ENCODE data around the gene AKAP11.
"Not testable (repeated sequence)": the region's sequence is repeated elsewhere in the genome, so short reads cannot be mapped to it uniquely, and the experiment has no call there.

AKAP11 gene, protein sequence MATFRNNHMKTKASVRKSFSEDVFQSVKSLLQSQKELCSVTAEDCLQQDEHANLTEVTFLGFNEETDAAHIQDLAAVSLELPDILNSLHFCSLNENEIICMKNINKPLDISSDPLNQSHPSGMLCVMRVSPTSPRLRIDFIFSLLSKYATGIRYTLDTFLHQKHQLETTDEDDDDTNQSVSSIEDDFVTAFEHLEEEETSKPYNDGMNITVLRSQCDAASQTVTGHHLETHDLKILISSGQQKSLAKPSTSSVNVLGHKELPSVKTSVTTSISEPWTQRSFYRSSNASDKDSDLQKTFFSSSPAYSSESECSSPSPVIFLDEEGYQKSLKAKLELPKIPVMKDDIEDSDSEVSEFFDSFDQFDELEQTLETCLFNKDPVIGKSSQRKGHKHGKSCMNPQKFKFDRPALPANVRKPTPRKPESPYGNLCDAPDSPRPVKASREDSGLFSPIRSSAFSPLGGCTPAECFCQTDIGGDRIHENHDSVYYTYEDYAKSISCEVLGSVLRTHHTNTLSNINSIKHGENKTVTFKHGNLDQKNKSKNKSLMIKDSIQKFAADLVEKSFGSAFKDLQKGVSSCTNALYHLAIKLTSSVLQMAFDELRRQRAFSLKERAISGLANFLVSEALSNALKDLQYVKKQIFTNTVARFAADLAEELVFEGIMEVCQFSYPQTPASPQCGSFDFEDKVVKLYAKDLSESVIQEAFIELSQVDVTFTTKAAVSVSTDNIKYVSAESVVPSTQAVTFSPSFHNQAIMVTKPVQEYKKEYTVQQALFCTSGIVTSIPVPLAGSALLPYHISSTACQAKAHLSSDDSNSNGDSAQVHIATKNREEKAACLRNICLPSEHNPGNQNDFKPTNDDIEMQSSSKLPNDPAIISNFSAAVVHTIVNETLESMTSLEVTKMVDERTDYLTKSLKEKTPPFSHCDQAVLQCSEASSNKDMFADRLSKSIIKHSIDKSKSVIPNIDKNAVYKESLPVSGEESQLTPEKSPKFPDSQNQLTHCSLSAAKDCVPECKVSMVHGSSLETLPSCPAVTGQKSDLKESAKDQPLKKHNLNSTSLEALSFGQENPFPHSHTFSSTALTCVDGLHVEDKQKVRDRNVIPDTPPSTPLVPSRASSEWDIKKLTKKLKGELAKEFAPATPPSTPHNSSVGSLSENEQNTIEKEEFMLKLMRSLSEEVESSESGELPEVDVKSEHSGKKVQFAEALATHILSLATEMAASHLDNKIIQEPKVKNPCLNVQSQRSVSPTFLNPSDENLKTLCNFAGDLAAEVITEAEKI (N-terminal part only)

DNA sequence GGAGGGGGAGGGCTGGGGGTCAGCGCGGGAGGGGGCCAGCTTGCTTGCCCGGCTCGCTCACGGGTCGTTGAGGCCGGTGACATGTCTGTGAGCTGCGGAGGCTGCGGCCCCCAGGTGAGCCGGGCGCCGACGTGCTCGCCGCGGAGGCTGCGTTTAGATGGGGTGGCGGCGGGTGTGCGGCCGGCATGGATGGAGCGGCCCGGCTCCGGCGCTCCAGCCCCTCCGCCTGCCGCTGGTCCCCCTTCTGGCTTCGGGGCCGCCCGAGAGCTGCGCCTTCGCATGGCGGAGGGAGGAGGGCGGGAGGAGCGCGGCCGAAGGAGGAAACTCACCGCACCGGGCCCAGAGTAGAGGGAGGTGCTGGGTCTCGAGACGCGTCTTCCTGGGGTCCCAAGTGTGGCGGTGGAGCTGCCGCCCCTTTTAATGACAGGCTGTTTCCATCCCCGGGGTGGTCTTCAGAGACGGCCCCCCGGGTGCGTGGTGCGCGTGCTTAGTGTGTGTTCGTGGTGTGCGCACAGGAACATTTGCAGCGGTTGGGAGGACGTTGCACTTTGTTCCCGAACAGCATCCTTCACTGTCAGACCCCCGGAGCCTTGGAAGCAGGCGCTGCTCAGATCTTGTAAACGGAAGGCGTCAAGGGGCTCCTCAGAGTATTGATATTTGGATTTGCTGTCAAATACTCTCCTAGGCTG, at the start of gene AKAP11:
AKAP11 (plus strand) TSS at position 38 of the 689 bp plus-strand sequence. CDS start 14,197 bp downstream, outside the sequence.
- DNase-seq (ENCODE audit: low spot score), result peak; percentile 26

DNA sequence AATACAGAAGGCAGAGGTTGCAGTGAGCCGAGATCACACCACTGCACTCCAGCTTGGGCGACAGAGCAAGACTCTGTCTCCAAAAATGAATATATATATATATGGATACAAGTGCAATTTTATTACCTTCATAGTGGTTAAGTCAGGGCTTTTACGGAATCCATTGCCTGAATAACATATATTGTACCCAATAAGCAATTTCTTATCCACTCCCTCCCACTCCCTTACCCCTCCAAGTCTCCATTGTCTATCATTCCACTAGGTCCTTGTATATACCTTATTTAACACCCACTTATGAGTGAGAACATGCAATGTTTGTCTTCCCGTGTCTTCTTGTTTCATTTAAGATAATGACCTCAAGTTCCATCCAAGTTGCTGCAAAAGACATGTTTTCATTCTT, 48.3 kb upstream of the AKAP11 start:
- DNase-seq (ENCODE audit: low spot score), result no peak

DNA sequence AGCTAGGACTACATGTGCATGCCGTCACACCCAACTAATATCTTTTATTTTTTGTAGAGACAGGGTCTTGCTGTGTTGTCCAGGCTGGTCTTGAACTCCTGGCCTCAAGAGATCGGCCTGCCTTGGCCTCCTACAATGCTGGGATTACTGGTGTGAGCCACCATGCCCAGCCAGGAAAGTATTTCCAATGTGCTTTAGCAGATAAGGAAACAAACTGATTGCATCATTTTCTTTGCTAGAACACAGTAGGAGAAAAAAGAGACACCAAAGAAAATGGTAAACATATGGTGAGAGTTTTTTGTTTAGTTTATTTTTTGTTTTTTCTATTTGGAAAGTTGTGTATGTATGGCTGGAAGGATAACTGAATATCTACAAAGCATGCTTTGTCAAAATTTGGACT, 46.9 kb upstream of the AKAP11 start:
- no peak for DNase-seq (ENCODE audit: low spot score)

DNA sequence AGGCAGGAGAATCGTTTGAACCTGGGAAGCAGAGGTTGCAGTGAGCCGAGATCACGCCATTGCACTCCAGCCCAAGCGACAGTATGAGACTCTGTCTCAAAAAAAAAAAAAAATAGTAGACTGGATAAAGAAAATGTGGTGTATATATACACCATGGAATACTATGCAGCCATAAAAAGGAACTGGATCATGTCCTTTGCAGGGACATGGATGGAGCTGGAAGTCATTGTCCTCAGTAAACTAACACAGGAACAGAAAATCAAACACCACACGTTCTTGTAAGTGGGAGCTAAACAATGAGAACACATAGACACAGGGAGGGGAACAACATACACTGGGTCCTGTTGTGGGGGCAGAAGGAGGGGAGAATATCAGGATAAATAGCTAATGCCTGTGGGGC, 45.2 kb upstream of the AKAP11 start:
- DNase-seq (ENCODE audit: low spot score), result not testable (repeated sequence)

DNA sequence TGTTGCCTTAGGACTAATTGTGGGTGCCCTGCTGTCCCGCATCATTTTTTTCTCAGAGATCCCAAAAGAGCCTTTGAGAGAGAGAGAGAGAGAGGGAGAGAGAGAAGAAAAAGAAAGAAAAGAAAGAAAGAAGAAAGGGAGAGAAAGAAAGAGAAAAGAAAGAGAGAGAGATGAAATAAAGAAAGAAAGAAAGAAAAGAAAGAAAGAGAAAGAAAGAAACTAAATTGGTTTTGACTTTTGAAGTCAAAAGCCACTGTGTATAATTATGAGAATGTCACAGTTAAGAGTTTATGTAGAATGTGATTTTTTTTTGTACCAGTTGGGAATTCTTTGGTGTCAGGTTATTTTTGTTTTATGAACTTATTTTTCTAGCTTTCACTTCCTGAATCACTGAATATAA, 43.4 kb upstream of the AKAP11 start:
- no peak for DNase-seq (ENCODE audit: low spot score)

DNA sequence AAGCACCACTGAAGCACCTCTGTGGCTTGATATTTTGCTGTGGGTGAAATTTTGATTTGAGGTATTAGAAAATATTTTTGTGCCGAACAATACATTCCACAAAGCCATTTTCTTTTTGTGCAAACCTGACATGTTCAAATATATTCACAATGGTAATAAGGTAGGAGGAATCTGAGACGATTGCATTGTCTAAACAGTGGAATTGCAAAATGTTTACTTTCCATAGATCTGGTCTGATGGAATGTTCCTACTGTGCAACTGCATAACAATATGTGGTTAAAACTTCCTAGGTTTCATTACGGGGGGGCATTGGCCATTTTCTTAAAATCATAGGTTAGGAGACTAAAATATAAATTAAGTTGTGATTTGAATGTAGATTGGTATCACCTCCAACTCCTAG, 42.7 kb upstream of the AKAP11 start:
- no peak for DNase-seq (ENCODE audit: low spot score)

DNA sequence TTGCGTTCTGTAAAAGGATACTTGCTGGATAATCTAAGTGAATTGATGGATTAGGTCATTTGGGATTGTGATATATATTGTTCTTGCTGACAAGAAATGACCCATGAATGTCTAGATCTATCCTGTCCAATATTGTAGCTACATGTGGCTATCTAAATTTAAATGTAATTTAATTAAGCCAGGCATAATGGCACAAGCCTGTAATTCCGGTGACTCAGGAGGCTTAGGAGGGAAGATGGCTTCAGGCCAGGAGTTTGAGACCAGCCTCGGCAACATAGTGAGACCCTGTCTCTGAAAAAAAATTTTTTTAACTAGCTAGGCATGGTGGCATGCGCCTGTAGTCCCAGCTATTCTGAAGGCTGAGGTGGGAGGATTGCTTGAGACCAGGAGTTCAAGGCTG, 39.3 kb upstream of the AKAP11 start:
- no peak for DNase-seq (ENCODE audit: low spot score)

DNA sequence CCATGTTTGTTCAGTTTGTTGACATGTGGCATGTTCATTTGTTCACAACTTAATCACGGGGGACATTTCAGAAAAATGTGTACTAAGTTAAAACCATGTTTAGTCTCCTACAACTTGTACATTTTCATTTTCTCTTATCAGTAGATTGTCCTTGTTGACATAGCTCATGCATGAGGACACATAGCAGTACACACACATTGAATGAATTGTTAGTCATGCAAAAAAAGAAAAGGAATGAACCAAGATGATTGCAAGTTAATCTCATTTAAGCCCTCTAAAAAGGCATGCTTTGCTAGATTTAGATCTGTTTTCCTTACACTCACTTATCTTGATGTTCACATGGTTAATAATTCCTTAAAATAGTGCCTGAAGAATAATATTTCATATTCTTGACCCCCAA, 38.2 kb upstream of the AKAP11 start:
- no peak for DNase-seq (ENCODE audit: low spot score)

DNA sequence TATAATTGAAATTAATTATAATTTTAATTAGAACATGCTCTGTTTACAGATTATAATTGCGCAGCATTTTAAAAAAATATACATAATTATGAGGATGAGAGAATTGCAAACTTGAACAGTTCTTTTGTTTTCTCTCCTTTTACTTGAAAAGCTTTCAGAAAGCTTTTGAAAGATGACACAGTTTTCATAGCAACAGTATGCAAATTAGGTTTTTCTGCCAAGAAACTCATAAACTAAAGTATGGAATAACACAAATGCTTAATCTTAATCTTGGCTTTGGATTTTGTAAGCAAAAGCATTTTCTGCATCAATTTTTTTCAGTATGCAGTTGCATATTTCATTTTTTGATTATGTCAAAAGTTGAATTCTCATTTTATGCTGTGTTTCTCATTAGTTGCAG, 32.8 kb upstream of the AKAP11 start:
- no peak for DNase-seq (ENCODE audit: low spot score)

DNA sequence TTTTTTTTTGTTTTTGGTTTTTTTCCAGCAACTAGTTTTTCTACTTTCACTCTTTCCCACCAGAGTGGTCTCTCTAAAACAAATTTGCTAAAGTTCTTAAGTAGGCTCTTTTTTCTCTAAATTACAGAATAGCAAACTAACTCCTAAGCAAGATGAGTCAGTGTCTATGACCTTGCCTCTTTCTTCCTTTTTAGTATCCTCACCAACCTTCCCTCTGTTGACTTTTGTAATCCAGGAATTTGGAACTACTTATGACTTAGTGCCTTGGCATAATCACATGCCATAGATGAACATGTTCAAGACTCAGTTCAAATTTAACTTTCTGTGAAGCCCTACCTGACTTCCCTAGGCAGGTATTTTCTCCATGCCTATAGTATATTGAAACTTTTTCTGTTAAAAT, 32.3 kb upstream of the AKAP11 start:
- DNase-seq (ENCODE audit: low spot score), result no peak

DNA sequence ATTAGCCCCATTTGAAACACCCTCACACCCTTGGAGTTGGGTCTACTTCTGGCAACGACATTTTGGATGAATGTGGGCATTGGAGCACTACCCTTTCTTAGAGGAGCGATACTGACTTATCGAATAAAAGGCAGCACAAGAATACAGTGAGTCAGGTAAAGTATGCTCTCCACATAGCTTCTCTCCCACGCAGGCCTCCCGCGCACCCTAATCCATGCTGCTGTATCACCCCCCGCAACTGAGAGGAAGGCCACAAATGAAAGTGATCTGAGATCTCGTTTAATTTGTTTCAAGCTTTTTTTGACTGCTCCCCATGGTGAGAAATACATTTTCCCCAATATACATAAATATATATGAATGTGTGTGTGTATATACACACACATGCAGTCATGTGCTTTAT, 25.4 kb upstream of the AKAP11 start:
- DNase-seq (ENCODE audit: low spot score), result no peak

DNA sequence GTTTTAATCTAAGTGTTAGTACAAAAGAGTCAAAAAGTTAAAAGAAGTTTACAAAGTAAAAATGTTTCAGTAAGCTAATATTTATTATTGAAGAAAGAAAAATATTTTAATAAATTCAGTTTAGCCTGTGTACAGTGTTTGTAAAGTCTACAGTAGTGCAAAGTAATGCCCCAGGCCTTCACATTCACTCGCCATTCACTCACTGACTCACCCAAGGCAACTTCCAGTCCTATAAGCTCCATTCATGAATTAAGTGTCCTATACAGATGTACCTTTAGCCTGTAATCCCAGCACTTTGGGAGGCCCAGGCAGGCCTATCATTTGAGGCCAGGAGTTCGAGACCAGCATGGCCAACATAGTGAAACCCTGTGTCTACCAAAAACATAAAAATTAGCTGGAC, 24.1 kb upstream of the AKAP11 start:
- no peak for DNase-seq (ENCODE audit: low spot score)

DNA sequence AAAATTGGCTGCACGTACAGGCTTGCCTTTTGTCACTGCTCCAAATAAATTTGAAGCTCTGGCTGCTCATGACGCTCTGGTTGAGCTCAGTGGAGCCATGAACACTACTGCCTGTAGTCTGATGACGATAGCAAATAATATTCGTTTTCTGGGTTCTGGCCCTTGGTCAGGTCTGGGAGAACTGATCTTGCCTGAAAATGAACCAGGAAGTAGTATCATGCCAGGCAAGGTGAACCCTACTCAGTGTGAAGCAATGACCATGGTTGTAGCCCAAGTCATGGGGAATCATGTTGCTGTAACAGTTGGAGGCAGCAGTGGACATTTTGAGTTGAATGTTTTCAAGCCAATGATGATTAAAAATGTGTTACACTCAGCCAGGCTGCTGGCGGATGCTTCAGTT, 16.1 kb upstream of the AKAP11 start:
- no peak for DNase-seq (ENCODE audit: low spot score)

DNA sequence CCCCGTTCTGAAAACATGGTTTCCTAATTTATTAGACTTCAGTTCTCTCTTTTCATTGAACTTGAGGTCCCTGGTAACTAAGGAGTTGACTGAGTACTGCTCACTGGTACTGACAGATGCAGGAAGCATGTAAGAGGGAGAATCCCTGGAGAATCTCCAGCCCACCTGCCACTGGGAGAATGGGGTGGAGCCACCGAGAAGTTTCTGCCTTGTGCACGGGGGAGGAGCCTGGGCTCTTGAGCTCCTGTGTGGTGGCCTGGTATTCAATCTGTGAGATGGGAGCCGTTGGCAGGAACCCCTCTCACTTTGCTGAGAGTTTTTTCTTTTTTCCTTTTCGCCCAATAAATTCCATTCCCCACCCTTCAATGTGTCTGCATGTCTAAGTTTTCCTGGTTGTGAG, 13.2 kb upstream of the AKAP11 start:
- DNase-seq (ENCODE audit: low spot score), result no peak

DNA sequence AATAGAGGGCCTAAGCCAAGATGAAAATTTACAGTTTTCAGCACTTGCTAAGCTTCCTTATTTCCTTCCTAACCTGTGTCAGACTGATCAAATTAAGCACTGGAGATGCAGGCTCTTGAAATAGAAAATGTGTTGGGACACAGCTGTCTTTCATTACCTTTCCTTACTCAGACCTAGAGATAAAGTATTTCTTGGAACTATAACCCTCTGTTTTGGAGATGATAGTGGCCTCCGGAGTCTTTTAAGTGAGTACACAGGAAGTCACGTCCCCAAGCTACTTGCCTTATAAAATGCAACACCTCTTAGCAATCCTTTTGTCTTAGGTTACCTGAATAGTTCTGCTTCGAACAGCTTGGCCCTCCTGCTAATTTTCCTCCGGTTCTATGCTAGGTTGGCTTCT, 12.4 kb upstream of the AKAP11 start:
- DNase-seq (ENCODE audit: low spot score), result no peak

DNA sequence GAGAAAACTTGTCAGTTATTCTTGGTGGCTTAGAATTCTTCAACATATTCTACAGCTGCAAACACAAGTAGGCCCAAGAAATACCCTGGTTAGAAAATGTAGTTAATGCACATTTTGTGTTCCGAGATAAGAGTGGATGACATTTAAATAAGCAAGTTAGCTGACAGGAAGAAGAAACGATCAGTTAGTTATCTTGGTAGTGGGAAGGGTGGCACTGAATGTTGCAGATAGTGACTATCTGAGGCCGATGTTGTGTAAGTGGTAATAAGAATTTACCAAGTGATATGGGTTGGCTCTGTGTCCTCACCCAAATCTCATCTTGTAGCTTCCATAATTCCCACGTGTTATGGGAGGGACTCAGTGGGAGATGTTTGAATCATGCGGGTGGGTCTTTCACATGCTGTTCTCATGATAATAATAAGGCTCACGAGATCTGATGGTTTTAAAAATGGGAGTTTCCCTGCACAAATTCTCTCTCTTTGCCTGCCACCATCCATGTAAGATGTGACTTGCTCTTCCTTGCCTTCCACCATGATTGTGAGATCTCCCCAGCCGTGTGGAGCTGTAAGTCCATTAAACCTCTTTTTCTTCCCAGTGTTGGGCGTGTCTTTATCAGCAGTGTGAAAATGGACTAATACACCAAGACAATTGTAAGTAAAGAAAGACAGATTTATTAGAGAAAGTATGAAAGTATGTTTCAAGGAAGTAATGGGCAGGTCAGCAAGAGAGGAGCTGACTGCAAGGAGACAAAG, 10.9 kb upstream of the AKAP11 start:
- no peak for DNase-seq (ENCODE audit: low spot score)

DNA sequence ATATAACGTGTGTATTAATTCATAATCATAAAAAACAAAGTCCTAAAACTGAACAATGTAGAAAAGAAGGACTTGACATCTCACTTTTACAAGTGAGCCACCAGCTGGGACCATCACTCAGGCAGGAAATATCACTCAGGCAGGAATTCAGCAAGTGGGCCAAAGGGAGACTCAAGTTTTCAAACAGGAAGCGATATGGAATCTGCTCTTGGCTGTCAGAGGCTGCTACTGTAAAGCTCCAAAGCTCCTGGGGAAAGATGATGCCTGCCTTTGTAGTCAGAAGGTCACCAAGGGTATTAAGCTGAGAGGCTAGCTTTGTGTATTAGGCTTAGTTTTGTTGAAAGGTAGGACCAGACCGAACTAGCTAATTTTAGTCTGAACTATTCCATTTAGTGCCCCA, 5.5 kb upstream of the AKAP11 start:
- DNase-seq (ENCODE audit: low spot score), result no peak

DNA sequence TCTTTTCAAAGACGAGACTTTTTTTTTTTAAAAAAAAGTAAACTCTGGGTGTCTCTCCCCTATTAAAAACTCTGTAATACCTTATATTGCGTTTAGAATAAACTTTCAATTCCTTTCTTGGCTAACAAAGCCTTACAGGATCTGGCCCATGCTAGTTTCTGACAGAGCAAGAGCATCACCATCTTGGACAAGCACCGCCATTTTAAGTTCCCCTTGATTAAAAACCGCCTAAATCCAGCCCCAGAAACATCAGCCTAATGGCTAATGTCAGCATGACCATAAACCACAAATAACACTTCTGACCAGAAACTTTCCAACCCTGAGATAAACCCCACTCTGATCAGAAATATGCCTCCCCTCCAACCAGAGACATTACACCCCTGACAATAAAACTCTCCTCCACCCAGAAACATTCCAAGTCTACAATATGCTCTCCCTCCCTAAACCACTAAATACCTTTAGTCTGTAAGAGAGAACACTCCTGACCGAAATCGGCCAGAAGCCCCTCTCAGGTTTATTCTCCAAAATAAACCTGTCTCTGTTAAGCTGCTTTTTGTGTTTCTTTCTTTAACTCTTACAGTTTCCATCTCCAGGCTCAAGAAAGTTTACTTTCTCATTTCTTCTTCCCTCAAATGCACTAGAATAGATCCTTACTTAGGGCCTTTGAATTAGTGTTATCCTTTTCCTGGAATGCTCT, 1.6 kb upstream of the AKAP11 start:
- no peak for DNase-seq (ENCODE audit: low spot score)

DNA sequence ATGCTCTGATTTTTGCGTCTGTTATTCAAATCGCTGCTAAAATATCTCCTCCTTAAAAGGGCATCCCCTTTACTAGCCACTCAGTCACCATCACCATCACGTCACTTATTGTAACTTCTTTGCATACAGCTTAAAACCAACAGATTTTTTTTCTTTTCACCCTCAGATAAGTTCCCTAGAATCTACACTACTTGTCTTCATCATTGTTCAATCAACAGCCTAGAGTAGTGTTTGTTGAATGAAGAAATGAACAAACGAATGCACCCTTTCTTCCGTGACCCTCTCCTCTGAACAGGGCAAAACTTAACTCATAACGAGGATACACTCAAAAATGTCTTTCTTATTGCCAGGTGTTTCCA, 1.1 kb upstream of the AKAP11 start:
- DNase-seq (ENCODE audit: low spot score), result no peak

DNA sequence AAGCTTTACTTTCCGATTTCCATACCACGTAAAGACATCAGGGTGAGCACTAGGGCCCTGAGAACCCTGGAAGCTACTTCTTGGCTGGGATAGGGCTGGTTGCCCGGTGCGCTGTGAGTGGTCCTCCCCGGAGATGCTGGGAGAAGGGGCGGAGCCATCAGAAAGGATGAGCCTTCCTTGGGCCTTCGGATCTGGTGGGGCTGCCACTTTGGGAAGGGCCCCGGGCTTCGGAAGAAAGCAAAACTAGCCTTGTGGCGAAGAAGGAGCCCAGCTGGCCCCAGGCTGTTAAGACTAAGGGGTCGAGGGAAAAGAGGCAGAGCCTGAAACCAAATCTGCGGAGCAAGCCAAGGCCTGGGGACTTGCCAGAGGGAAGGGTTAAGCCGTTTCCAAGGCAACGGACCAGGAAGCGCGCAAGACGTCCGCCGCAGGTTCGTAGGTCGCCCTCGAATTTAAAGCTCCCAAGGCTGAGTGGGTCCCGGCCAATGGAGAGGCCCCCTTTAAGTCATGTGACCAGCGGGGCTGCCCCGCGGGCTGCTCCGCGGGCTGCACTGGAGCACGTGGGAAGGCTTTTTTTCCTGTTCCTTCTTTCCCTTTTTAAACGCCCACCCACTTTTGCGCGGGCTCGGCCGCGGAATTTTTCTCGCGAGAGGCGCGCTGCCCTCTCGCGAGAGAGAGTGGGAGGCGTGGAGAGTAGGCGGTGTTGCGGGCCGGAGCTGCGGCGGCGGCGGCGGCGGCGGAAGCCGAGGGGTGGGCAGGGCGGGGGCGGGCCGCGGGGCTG, 426 bp upstream of the AKAP11 start:
- DNase-seq (ENCODE audit: low spot score), result peak; percentile 96

Measured in CD4-positive, alpha-beta T cell treated with Interleukin-6 at 100 ng/mL for 8 hours (primary cell).